ENCODE results near the gene CYP20A1. TPM values are rescaled to one million over a fixed set of nuclear protein-coding genes. Genes with fewer than 3 reads are reported as not detected.
"Not testable (repeated sequence)": the region's sequence is repeated elsewhere in the genome, so short reads cannot be mapped to it uniquely, and the experiment has no call there.

Gene CYP20A1, protein sequence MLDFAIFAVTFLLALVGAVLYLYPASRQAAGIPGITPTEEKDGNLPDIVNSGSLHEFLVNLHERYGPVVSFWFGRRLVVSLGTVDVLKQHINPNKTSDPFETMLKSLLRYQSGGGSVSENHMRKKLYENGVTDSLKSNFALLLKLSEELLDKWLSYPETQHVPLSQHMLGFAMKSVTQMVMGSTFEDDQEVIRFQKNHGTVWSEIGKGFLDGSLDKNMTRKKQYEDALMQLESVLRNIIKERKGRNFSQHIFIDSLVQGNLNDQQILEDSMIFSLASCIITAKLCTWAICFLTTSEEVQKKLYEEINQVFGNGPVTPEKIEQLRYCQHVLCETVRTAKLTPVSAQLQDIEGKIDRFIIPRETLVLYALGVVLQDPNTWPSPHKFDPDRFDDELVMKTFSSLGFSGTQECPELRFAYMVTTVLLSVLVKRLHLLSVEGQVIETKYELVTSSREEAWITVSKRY
- total RNA-seq, result 10 to 100 TPM in 6 of 8 experiments, 1 to 10 TPM in 2; 8.5 to 24.5 (median 15.0) TPM

DNA sequence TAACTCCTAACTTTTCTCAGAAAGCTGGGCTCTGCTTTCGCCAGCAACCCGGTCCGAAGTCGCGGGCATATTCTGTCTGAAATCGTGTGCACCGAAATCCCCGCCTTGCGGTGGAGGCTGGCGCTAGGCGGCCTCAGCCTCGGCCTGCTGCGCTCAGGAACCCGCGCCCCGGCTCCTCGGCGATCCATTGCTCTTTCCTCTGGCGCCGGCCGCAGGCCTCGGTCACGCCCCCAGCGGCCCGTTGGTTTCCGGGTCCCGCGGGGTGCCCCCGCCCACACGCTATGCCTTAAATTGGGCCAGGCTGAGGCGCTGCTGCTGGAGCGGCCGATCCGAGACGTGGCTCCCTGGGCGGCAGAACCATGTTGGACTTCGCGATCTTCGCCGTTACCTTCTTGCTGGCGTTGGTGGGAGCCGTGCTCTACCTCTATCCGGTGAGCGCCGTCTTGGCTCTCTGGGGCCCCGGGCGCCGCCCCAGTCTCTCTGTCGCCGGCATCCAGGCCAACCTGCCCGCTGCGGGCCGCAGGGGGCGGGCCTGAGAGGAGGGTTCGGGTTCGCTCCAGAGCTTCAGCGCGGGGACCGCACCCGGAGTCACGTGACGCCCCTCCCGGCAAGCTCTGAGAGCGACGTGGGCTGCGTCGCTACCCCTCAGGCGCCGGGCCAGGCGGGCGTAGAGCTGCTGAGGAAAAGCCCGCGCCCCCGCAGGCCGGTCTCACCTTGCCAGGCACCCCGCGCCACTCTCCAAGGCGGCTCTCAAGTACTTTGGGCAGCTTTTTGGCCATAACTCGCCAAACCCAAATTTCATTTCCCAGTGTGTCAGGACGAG, at the start of gene CYP20A1:
CYP20A1 (plus strand) TSS at position 315 of the 823 bp plus-strand sequence; CDS start at position 360, 45 bp downstream.
- peaks cover 7 to 11% of the 10 kb centered on the region in 2 donors for H3K4me1 ChIP-seq (replicated peaks in 1 of 2)
- H3K27ac ChIP-seq, result peak within 1 kb of the TSS; percentile 97 to 99
- WGBS, 10 experiments, result 0 to 20% (median 0%) methylated on average over 1 to 45 of the region's 80 CpGs; no CpG with 5 or more reads in 4 of the 10 experiments
- peak; percentile 90 to 93 (median 92) for ATAC-seq (replicated peaks in 6 of 8)
- in situ Hi-C loops (cut with MboI; ENCODE audit: low pct_unique_long_range_greater_than_20kb in 2 of 9, low sequenced_read_pairs in 9 of 9, unreplicated experiment in 9 of 9), result no loop called here
- peak within 1 kb of the TSS; percentile 73 to 96 (median 76) for H3K4me3 ChIP-seq

DNA sequence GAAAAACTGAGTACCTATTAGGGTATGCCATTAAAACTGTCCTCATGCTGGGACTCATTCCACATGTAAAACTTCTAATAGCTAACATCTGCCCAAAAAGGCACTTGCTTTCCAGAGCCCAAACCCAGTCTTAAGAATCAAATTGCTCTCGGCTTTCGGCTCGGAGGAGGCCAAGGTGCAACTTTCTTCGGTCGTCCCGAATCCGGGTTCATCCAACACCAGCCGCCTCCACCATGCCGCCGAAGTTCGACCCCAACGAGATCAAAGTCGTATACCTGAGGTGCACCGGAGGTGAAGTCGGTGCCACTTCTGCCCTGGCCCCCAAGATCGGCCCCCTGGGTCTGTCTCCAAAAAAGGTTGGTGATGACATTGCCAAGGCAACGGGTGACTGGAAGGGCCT, 48.3 kb upstream of the CYP20A1 start:
- in situ Hi-C loops (cut with MboI; ENCODE audit: low pct_unique_long_range_greater_than_20kb in 2 of 9, low sequenced_read_pairs in 9 of 9, unreplicated experiment in 9 of 9), result not testable (repeated sequence)

DNA sequence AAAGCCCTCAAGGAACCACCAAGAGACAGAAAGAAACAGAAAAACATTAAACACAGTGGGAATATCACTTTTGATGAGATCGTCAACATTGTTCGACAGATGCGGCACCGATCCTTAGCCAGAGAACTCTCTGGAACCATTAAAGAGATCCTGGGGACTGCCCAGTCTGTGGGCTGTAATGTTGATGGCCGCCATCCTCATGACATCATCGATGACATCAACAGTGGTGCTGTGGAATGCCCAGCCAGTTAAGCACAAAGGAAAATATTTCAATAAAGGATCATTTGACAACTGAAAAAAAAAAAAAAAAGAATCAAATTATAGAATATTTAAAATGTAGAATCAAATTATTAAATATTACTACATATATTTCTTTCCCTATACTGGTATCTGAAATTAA, 47.8 kb upstream of the CYP20A1 start:
- ATAC-seq (replicated peaks in 6 of 8); H3K4me1 ChIP-seq (replicated peaks in 1 of 2); H3K4me3 ChIP-seq; H3K27ac ChIP-seq; in situ Hi-C loops (cut with MboI; ENCODE audit: low pct_unique_long_range_greater_than_20kb in 2 of 9, low sequenced_read_pairs in 9 of 9, unreplicated experiment in 9 of 9): not testable (repeated sequence)
- 100% methylated on average over 1 to 2 of the region's 6 CpGs; no CpG with 5 or more reads in 7 of the 10 experiments for WGBS, 10 experiments

More for the DNA sequence above, 48.3 kb upstream of the CYP20A1 start:
- 92 to 100% (median 99%) methylated on average over 1 to 6 of the region's 17 CpGs; no CpG with 5 or more reads in 6 of the 10 experiments for WGBS, 10 experiments
- not testable (repeated sequence) for H3K27ac ChIP-seq; H3K4me3 ChIP-seq; H3K4me1 ChIP-seq (replicated peaks in 1 of 2); ATAC-seq (replicated peaks in 6 of 8)

DNA sequence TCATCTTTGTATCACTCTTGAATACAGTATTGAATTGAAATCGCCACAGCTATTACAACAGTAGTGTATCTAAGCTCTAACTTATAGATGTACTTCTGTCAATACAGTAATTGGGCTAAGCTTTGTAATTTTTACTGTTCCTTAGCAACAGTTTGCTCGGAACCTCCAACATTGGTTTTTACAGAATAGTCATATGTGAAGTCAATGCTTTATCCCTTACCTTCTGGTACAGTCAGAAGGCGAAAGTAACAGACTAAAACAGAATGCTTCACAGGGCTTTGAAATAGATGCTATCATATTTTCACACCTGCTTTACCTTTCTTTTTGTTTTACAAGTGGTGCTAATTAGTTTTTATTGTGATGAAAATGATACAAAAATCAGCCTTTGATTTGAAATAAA, 46.9 kb upstream of the CYP20A1 start:
- no peak for ATAC-seq (replicated peaks in 6 of 8)
- H3K4me3 ChIP-seq, result no peak overlapping the region
- no peak overlapping the region for H3K27ac ChIP-seq
- no peaks in the 10 kb centered on the region for H3K4me1 ChIP-seq (replicated peaks in 1 of 2)
- in situ Hi-C loops (cut with MboI; ENCODE audit: low pct_unique_long_range_greater_than_20kb in 2 of 9, low sequenced_read_pairs in 9 of 9, unreplicated experiment in 9 of 9), result no loop called here
- WGBS, 10 experiments, result 90 to 100% (median 100%) methylated on average over 1 to 3 of the region's 3 CpGs; no CpG with 5 or more reads in 1 of the 10 experiments

DNA sequence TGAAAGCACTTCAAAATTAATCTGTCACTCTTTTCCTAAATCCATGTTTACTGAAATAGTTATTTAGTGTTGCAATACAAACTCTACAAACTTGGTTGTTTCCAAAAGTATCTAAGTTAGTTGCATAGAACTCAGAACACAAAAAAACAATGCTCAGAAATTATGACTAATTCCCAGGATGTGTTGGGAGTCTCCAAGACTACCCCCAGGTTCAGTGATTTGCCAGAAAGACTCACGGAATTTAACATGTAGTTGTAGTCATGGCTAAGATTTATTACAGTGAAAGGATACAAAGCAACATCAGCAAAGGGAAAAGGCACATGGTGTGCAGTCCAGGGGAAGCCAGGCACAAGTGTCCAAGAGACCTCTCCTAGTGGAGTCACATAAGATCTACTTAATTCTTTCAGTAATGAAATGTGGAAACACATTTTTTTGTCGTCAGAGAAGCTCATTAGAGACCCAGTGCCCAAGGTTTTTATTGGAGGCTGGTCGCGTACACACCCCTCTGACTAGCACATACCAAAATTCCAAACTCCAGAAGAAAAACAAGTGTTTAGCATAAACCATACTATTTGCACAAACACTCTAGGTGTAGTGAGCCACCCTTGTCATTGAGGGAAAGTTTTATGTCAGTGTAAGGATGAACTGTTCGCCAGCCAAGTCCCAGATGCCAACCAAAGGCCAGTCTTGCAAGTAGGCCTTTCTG, 43.3 kb upstream of the CYP20A1 start:
- peak in 4 of 8 experiments; percentile 45 to 74 (median 64) for ATAC-seq (replicated peaks in 6 of 8)
- H3K27ac ChIP-seq, result no peak overlapping the region
- in situ Hi-C loops (cut with MboI; ENCODE audit: low pct_unique_long_range_greater_than_20kb in 2 of 9, low sequenced_read_pairs in 9 of 9, unreplicated experiment in 9 of 9), result no loop called here
- 31 to 100% (median 93%) methylated on average over 1 to 5 of the region's 5 CpGs; no CpG with 5 or more reads in 2 of the 10 experiments for WGBS, 10 experiments
- no peak overlapping the region for H3K4me3 ChIP-seq
- H3K4me1 ChIP-seq (replicated peaks in 1 of 2), result no peaks in the 10 kb centered on the region

DNA sequence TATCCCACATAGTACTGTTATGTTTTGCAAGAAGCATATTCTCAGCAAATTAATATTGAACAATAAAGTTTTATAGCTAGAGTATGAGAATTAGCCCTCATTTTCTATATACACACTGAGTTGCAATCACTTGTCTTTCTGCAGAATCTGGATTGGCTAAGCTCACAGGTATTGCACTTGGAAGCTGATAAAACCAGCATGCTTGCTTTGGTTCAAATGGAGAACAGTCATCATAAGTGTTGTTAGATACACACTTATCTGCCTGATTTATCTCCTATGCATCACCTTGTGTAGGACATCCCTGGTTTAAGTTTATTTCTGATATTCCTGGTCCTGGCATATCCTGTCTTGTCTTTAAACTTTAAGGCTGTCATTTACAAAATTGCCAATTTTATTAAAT, 38.0 kb upstream of the CYP20A1 start:
- H3K4me3 ChIP-seq, result no peak overlapping the region
- no peak for ATAC-seq (replicated peaks in 6 of 8)
- in situ Hi-C loops (cut with MboI; ENCODE audit: low pct_unique_long_range_greater_than_20kb in 2 of 9, low sequenced_read_pairs in 9 of 9, unreplicated experiment in 9 of 9), result no loop called here
- no peaks in the 10 kb centered on the region for H3K4me1 ChIP-seq (replicated peaks in 1 of 2)
- H3K27ac ChIP-seq, result no peak overlapping the region

DNA sequence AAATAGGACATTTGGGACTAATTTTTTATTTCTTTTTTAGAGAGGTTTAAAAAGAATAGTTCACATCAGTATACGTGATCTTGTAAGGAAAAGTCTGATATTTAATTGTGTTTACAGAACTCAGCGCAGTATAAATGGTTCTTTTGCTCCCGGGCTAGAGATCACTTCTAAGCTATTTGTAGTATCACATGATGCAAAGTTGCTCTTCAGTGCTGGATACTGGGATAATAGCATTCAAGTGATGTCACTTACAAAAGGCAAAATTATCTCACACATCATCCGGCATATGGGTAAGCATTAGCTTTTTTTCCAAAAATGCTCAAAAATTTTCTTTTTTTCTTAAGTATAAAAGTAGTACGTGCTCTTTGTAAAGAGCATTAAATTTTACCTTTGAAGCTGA, 37.4 kb upstream of the CYP20A1 start:
- WGBS, 10 experiments, result 83 to 100% (median 92%) methylated on average over 2 to 5 of the region's 5 CpGs
- no peak overlapping the region for H3K27ac ChIP-seq
- ATAC-seq (replicated peaks in 6 of 8), result no peak
- H3K4me3 ChIP-seq, result no peak overlapping the region
- no peaks in the 10 kb centered on the region for H3K4me1 ChIP-seq (replicated peaks in 1 of 2)
- in situ Hi-C loops (cut with MboI; ENCODE audit: low pct_unique_long_range_greater_than_20kb in 2 of 9, low sequenced_read_pairs in 9 of 9, unreplicated experiment in 9 of 9), result no loop called here

DNA sequence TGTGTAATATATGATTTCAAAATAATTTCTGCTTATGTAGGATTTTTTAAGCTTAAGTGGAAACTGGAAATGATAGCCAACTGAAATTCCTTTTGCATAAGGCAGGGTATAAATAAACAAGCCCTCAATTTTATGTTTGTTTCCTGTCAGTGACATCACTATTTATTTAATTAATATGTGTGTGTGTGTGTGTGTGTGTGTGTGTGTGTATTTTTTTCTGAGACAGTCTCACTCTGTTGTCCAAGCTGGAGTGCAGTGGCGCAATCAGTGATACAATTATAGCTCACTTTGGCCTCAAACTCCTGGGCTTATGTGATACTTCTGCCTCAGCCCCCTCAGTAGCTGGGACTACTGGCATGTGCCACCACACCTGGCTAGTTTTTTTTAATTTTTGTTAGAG, 29.3 kb upstream of the CYP20A1 start:
- WGBS, 10 experiments, result 100% methylated on average over 1 of the region's 1 CpG; no CpG with 5 or more reads in 9 of the 10 experiments

DNA sequence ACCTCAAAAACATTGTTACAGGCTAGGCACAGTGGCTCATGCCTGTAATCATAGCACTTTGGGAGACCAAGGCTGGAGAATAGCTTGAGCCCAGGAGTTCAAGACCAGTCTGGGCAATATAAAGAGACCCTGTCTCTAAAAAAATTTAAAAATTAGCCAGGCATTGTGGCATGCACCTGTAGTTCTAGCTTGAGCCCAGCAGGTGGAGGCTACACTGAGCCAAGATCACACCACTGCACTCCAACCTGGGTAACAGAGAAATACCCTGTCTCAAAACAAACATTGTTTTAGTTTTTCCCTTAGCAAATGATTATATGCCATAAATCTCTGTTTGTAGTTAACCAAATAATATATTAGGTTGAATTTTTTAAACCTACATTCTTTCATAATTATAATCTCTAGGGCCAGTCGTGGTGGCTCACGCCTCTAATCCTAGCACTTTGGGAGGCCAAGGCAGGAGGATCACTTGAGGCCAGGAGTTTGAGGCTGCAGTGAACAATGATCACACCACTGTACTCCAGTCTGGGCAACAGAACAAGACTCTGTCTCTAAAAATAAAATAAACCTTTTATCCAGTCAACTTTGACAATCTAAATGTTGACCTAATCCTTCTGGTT, 13.3 kb upstream of the CYP20A1 start:
- ATAC-seq (replicated peaks in 6 of 8), result peak in 3 of 8 experiments; percentile 50 to 68 (median 54)
- H3K4me1 ChIP-seq (replicated peaks in 1 of 2), result no peaks in the 10 kb centered on the region
- no peak overlapping the region for H3K27ac ChIP-seq
- no peak overlapping the region for H3K4me3 ChIP-seq
- WGBS, 10 experiments, result 92 to 100% (median 100%) methylated on average over 1 to 2 of the region's 2 CpGs; no CpG with 5 or more reads in 5 of the 10 experiments
- in situ Hi-C loops (cut with MboI; ENCODE audit: low pct_unique_long_range_greater_than_20kb in 2 of 9, low sequenced_read_pairs in 9 of 9, unreplicated experiment in 9 of 9), result no loop called here

More for the DNA sequence above, 29.3 kb upstream of the CYP20A1 start:
- ATAC-seq (replicated peaks in 6 of 8), result no peak
- in situ Hi-C loops (cut with MboI; ENCODE audit: low pct_unique_long_range_greater_than_20kb in 2 of 9, low sequenced_read_pairs in 9 of 9, unreplicated experiment in 9 of 9), result no loop called here
- Histone ChIP-seq H3K27ac (no peak overlapping the region), H3K4me3 (no peak overlapping the region), H3K4me1 (replicated peaks in 1 of 2) (no peaks in the 10 kb centered on the region)

DNA sequence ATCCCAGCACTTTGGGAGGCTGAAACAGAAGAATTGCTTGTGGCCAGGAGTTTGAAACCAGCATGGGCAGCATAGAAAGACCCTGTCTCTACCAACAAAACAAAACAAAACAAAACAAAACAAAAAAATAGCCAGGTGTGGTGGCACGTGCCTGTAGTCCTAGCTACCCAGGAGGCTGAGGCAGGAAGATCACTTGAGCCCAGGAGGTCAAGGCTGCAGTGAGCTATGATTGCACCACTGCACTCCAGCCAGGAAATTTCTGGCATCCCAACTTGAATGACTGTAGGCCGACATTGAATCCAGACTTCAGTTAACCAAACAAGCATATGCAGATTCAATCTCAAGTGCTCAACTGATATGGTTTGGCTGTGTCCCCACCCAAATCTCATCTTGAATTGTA, 9.1 kb upstream of the CYP20A1 start:
- H3K27ac ChIP-seq; in situ Hi-C loops (cut with MboI; ENCODE audit: low pct_unique_long_range_greater_than_20kb in 2 of 9, low sequenced_read_pairs in 9 of 9, unreplicated experiment in 9 of 9); H3K4me1 ChIP-seq (replicated peaks in 1 of 2); ATAC-seq (replicated peaks in 6 of 8); H3K4me3 ChIP-seq: not testable (repeated sequence)
- WGBS, 10 experiments, result 11 to 100% (median 83%) methylated on average over 1 to 2 of the region's 2 CpGs; no CpG with 5 or more reads in 3 of the 10 experiments

DNA sequence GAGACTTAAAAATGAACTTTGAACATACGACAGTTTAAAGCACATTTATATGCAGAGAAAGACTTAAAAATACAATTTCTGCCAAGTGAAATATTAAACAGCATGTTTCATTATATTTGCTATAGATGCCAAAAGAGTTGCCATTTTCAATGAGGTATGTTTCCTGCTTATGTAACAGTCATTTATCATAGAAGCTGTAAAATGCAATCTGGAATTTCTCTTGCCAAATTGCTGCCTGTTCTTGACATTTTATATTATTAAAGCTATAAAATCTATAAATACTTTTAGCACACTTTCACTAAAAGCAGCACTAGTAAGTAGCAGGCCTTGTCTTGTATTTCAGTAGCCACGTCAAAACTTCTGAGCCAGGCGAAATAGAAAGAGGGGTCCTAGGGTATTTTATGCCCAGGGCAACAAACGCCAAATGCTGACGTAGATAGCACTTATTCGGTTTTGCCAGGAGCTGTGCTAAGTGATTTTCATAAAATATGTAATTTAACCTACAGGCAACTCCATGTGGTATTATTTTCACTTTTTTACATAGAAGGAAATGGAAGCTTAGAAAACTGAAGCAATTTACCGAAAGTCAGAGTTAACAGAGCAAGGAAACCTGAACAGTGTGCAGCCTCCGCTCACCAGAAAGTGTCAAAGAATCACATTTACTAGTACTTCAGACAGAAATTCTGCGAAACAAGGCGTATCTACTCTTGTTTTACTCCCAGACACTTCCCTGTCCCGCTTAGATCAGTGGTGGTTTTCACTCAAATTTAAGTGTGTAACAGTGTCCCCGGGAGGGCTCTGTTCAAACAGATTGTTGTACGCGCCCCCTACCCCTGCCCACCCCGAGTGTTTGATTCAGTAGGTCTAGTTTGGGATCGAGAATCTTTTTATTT, 1.2 kb upstream of the CYP20A1 start:
- no peak for ATAC-seq (replicated peaks in 6 of 8)
- in situ Hi-C loops (cut with MboI; ENCODE audit: low pct_unique_long_range_greater_than_20kb in 2 of 9, low sequenced_read_pairs in 9 of 9, unreplicated experiment in 9 of 9), result no loop called here
- 58 to 100% (median 91%) methylated on average over 1 to 12 of the region's 16 CpGs for WGBS, 10 experiments
- peak overlapping the region; percentile 73 to 96 (median 76) for H3K4me3 ChIP-seq
- peak overlapping the region in 1 of 2 donors; percentile 99 for H3K27ac ChIP-seq
- H3K4me1 ChIP-seq (replicated peaks in 1 of 2), result peaks cover 7 to 11% of the 10 kb centered on the region in 2 donors
